Activated effector memory CD4-positive, alpha-beta T cell treated with anti-CD3 and anti-CD28 coated beads, Interleukin-2, amount 50 U/mL, for 16 hours (primary cell): ENCODE measurements around the gene PDZD7.
"Not testable (repeated sequence)": the region's sequence is repeated elsewhere in the genome, so short reads cannot be mapped to it uniquely, and the experiment has no call there.

ENCODE experiments used
- DNase-seq: peaks from one replicate; pipeline ENCODE4 v3.0.0-alpha.2; 2020

PDZD7 gene

DNA sequence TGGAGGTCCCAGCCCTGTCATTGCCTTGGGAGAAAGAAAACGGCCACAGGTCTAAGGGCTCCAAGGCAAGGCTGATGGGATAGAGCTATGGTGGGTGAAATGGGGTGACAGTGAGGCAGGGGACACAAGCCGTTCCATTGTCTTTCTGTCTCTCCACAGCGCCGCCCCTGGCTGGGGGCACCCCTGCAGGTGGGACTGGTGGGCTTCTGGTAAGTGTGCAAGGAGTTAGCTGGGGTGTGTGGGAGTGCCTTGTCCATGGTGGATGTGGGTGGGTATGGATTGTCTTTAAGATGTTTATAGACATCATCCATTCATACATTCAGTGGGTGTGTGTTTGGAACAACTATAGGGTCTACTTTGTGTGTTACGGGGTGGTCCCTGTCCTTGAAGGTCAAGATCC lies 7.6 kb upstream of the PDZD7 start:
- DNase-seq = no peak

GRCh38 chr10:101036726-101037125 lies 5.8 kb upstream of the PDZD7 start:
- no peak for DNase-seq

DNA sequence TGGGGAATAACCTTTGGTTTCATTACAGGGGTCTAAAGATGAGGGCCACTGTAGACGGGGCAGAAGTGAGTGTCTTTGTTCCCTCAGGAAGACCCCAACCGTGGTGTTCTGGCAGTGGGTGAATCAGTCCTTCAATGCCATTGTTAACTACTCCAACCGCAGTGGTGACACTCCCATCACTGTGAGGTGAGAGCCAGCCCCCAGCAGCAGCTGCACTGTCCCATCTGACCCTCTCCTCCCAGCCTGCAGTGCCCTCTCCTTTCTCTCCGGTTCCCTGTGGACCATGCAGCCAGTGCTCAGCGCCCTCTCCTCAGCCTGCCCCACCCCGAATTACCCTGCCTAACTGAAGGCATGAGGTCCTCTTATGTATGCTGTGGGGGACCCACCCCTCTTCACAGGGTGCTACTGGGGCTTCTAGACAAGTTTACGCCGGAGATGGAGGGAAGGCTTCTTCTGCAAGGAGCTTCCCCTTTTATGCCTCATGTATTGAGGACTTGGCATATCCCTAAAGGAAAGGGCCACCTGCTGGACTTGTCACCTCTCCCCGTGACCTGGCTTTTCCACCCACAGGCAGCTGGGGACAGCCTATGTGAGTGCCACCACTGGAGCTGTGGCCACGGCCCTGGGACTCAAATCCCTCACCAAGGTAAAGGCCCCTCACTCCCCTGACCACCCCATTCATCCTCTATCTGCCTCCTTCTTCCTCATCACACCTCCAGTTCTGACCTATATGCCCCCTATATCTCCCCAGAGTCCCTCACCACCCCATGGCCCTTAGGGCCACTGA lies 5.2 kb upstream of the PDZD7 start:
- no peak for DNase-seq

DNA sequence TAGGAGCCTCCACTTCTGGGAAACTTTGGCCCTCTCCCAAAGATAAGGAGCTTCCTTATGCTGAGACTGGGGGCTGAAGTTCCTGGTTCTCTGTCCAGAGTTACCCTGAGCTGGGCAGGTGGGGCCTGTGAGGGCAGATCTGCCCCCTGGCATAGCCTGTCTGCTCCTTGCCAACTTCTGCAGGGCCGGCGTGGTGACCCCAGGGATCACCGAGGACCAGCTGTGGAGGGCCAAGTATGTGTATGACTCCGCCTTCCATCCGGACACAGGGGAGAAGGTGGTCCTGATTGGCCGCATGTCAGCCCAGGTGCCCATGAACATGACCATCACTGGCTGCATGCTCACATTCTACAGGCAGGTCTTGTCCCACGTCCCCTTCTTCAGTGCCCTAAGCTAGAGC lies 4.4 kb upstream of the PDZD7 start:
- DNase-seq = no peak

DNA sequence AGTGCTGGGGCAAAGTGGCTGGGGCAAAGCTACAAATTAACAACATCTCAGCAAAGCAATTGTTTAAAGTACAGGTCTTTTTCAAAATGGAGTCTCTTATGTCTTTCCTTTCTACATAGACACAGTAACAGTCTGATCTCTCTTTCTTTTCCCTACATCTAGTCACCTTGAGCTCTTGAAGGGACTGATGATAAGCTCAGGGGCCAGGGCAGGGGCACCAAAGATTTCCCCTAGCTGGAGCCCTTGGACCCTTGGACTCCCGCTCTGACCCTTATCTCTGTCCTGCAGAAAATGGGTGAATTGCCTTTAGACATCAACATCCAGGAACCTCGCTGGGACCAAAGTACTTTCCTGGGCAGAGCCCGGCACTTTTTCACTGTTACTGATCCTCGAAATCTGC lies 3.5 kb upstream of the PDZD7 start:
- not testable (repeated sequence) for DNase-seq

GRCh38 chr10:101033276-101033675 lies 2.3 kb upstream of the PDZD7 start:
- DNase-seq = no peak

- DNase-seq = peak; percentile 83
These were observed 1.8 kb upstream of the PDZD7 start for GRCh38 chr10:101032637-101033224.

- peak; percentile 93 for DNase-seq
These were observed 1.1 kb upstream of the PDZD7 start for GRCh38 chr10:101031796-101032636.

GRCh38 chr10:101030496-101031127 lies 317 bp downstream of the PDZD7 start:
- no peak for DNase-seq

DNA sequence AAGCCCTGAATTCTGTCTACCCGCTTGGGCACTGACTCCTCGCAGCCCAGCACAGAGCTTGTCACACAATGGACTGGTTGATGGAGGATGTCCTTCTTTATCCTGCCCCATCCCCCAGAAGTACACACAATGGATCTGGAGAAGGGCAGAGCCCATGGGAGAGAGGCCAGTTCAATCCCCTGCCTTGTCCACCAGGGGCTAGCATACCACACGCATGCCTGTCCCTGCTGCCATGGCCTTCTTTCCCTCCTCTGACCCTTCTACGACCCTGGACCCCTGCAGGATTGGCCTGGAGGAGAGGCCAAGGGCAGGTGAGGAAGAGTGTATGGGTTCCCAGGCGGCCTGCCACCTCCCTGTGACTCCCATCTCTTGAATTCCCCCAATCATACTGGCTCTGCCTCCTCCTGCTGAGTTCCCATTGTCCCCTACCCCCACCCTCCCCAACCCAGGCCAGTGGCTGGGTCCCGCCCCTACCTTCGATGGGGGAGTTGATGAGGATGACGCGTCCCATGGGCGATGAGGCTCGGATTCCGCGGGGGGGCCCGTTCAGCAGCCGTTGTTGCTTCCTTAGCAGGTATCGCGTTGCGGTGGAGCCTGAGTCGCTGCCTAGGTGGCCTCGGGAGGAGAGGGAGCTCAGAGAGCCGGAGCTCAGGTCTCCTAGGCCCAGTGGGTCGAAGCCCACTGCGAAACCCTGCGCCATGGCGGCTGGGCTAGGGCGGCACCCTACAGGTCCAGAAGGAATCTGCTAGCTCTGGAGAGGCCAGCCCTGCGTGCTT lies 1.2 kb downstream of the PDZD7 start:
- no peak for DNase-seq

DNA sequence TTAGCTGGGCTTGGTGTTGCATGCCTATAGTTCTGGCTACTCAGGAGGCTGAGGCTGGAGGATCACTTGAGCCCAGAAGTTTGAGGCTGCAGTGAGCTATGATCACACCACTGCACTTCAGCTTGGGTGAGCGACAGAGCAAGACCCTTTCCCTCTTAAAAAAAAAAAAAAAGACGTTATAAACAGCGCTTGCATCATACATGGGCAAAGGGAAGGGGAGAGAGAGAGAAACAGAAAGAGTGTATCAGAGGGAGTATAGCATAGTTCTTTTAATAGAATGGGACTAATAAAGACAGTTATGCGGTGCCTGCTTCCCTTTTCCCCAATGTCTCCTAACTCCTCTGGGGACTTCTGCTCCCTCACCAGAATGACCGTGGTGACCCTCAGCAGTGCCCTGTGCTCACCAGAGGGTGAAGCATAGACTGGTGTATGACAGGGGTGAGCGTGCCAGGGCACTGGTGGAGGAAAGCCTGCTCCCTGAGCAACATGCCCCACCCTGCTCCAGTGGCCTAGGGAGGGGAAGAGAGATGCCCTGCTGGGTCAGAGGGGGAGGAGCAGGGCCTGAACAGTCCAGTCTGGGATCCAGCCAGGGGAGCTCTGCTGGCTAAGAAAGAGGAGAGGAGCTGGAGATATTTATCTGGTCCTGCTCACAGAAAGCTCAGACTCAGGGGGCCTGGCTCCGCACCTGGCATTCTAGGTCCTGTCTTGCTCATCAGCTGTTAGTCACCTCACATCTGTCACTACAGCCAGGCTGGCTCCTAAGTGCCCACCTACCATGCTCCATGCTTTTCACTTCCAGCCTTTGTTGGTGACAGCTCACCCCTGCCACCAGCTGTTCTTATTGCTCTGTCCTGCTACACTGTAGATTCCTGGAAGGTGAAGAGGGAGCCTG lies 2.2 kb downstream of the PDZD7 start:
- no peak for DNase-seq

GRCh38 chr10:101027106-101027720 lies 3.7 kb downstream of the PDZD7 start:
- no peak for DNase-seq

DNA sequence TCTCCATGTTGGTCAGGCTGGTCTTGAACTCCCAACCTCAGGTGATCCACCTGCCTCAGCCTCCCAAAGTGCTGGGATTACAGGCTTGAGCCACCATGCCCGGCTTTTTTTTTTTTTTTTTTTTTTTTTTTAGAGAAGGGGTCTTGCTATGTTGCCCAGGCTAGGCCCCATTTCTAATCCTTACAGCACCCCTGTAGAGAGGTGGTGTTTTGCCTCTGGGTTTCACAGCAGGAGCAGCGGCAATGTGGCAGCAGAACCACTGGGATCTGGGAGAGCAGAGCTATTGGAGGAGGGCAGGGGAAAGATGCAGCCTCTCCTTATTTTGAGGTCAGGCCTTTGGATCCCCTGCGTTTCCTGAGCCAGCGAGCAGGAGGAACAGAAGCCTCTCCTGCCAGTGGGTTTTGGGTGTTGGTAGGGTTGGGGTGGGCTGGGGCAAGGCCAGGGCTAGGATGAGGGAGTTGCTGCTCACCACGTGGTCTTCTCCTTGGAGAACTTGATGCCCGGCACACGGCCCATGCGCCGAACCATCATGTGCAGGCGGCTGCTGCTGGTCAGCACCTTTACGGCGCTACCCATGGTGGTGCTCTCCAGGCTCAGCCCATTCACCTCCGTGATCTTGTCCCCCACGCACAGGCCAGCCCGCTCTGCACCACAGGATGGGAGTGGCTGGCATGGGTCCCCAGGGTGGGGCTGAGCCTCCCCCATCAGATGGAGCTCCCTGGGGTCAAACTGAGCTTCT lies 7.8 kb downstream of the PDZD7 start:
- DNase-seq = no peak

GRCh38 chr10:101021692-101022251 lies 9.2 kb downstream of the PDZD7 start:
- no peak for DNase-seq

DNA sequence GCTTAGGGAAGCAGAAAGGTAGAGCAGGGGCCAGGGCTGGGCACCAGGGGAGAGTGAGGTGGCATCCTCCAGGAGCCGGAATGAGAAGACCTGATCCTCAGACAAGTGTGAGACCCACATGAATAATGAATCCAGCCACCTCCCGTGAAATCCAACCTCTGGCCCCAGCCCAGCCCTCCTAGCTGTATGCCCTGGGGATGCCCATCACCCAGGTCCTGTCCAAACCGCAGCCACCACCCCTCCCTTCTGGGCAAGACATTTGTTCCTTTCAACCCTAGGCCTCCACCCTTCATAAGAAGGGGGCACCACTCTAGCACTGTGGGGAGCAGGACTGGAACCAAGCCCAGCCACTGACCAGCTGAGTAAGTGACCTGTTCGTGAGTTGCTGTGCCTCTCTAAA lies 9.7 kb downstream of the PDZD7 start:
- DNase-seq = no peak

GRCh38 chr10:101020427-101021075 lies 10.4 kb downstream of the PDZD7 start:
- DNase-seq = no peak

DNA sequence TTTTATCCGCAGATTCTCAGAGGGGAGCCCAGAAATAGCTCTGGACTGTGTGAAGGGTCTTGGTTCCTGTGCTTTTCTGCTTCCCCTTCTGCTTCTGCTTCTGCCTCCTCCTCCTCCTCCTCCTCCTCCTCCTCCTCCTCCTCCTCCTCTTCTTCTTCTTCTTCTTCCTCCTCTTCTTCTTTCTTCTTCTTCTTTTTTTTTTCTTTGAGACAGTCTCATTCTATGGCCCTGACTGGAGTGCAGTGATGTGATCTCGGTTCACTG lies 11.6 kb downstream of the PDZD7 start:
- DNase-seq = no peak

- peak; percentile 89 for DNase-seq
These were observed 12.1 kb downstream of the PDZD7 start for GRCh38 chr10:101018600-101019439.

GRCh38 chr10:101018118-101018599 lies 12.8 kb downstream of the PDZD7 start:
- DNase-seq = no peak
